Measurements from ENCODE around the gene TAGAP. TPM values are rescaled to one million over a fixed set of nuclear protein-coding genes. Genes with fewer than 3 reads are reported as not detected.
A peak's percentile ranks its signal among the peaks of the same experiment; 100 is the strongest.

The TAGAP gene
- 0.02 TPM in 1 of 2 replicates, not detected in the other for total RNA-seq (2014; rRNA removed; shearing (Covaris generic))

GRCh38 chr6:159044899-159045727 is at the start of gene TAGAP:
TAGAP (minus strand) TSS chr6:159044991; CDS start chr6:159044146, 845 bp downstream.
- no peak for DNase-seq (ENCODE audit: low read depth)

- DNase-seq (ENCODE audit: low read depth): no peak
Measured at GRCh38 chr6:159093609-159094443, 49.0 kb upstream of the TAGAP start.

DNA sequence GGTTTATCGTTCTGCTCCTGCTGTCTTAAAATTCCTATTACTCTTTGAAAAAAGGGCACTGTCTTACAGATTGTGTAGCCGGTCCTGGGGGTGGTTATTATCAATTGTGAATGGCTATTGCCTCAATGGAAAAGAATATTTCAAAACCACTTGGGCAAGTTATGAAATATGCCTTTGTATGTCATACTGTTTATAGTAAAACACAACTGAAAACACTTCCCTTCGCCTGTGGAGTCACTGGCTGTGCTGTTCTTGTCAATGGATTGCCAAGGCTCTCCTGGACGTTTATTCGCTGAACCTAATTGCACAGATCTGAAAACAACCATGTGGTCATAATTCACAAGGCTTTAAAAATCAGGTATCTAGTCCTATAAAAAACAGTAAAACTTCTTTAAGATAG is 47.8 kb upstream of the TAGAP start:
- no peak for DNase-seq (ENCODE audit: low read depth)

- no peak for DNase-seq (ENCODE audit: low read depth)
Measured at GRCh38 chr6:159090530-159091480, 46.0 kb upstream of the TAGAP start.

- no peak for DNase-seq (ENCODE audit: low read depth)
Measured at GRCh38 chr6:159089909-159090308, 45.1 kb upstream of the TAGAP start.

DNA sequence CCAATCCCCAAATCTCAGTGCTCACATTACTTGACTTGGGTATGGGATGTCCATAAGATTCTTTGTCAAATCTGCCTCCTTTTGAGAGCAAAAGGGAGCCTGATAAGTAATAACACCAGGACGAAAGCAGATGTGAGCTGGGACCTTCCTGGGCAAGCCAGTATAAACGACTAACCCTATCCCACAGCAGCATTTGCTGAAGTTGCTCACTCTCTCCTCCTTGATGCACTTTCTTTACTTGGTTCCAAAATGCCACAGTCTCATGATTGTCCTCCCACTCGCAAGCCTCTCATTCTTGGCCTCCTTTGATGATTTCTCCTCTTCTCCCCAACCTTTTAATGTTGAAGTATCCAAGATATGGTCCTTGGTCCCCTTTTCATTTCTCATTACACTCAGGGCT is 44.7 kb upstream of the TAGAP start:
- no peak for DNase-seq (ENCODE audit: low read depth)

DNA sequence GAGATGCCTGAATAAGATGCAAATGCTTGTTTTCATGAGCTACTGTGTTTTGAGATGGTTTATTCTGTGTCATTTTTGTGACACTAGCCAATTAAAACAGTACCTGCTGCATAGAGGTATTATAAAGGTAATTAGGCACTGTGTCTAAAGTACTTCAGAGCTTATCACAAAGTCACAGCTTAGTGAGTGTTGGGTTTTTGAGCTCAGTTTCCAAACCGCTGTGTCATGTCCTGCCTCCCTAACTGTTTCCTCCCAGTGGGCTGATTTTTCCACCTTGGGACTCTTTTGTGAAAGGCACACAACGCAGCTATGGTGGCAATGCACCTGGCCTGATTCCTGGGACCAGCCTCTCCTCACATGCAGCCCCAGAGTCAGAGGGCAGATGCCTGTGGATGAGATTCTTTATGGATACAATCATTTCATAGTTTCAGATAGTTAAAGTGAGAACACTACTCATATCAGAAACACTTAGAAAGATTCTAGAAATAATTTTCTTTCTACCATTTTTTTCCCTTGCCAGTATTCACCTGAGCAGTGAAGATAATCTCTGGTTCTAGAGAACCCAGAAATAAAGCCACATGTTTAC is 41.3 kb upstream of the TAGAP start:
- no peak for DNase-seq (ENCODE audit: low read depth)

GRCh38 chr6:159085396-159085895 is 40.7 kb upstream of the TAGAP start:
- DNase-seq (ENCODE audit: low read depth): no peak

GRCh38 chr6:159084493-159085091 is 39.8 kb upstream of the TAGAP start:
- DNase-seq (ENCODE audit: low read depth): peak; percentile 12

GRCh38 chr6:159083146-159083545 is 38.4 kb upstream of the TAGAP start:
- no peak for DNase-seq (ENCODE audit: low read depth)

- no peak for DNase-seq (ENCODE audit: low read depth)
Measured at GRCh38 chr6:159082039-159082815, 37.4 kb upstream of the TAGAP start.

DNA sequence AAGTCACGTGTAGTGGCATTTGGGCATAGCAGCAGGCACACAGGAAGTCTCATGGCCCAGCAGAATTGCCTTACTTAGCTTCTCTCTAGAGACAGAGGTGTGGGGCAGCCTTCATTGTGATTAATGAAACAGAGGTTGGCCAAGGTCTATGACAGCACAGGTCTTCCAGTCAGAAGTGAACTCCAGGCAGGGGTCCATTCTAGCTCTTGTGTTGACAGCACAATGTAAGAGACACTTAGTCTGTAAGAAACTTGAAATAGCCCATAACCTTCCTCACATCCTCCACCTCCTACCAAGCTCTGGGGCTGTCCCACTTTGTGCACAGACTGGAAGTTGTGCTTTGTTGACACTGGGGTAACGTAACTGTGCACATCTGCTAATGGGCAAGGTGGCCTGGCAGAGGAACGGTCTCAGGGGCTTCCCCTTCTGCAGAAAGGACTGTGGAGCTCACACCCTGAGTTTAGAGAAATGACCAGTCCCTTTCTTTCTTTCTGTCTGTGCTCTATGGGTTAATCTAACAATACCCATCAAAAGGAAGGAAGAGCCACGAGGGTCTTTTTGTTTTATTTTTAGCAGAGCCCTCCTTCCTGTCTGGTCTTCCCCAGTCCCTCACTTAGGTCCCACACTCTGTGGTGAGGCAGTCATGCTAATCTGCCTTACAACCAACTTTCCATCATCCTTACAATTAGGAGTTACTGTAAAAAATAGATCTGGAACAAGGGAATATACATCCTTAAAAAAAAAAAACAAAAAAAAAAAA is 35.6 kb upstream of the TAGAP start:
- DNase-seq (ENCODE audit: low read depth): no peak

DNA sequence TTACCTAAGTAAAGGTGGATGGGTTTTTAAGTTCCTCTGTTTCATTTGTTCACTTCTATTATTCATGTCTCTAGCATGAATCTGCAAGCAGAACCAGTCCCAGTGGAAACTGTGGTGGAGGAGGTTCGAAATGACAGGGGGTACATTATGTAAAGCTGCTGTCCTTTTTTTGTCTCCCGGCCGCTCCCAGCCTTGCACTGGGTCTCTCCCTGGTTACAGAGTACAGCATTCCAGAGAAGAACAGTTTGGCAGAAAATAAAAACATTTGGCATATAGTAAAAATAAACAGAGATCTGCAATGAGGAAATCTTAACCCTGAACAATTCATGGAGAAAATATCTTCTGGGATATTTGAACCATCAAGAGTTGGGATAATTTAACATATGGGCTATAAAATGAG is 34.6 kb upstream of the TAGAP start:
- no peak for DNase-seq (ENCODE audit: low read depth)

GRCh38 chr6:159077123-159077522 is 32.3 kb upstream of the TAGAP start:
- no peak for DNase-seq (ENCODE audit: low read depth)

- DNase-seq (ENCODE audit: low read depth): peak; percentile 8
Measured at GRCh38 chr6:159075506-159076228, 30.9 kb upstream of the TAGAP start.

- no peak for DNase-seq (ENCODE audit: low read depth)
Measured at GRCh38 chr6:159074876-159075275, 30.1 kb upstream of the TAGAP start.

DNA sequence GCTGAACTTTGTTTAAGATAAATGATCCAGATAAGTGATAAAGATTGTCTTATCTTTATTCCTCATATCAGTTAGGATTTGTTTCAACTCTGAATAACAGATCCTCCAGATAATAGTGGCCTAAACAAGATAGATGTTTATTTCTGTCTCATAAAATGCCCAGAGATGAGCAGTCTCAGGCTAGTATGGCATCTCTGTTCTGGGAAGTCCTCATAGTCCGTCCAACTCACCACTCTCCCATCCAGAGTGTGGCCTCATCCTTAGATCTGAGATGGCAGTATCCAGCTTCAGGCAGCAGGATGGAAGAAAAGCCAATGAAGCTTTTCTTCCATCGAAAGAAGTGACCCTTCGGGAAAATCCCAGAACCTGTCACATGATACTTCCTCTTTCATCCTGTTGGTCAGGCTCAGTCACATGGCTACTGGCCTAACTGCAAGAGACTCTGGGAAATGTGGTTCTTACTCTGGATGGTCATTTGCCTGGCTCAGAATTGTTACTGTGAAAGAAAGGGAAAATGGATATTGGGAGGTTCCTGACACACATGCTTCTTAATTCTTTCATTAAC is 29.4 kb upstream of the TAGAP start:
- peak; percentile 65 for DNase-seq (ENCODE audit: low read depth)

Data from M059J (cell line).